Cortex of kidney (tissue), 1 donor: ENCODE results near the gene MOB3B.

Experiments
- DNase-seq: peaks from one replicate; lab custom pipeline; 2025; lab: John Stamatoyannopoulos, UW

MOB3B gene

DNA sequence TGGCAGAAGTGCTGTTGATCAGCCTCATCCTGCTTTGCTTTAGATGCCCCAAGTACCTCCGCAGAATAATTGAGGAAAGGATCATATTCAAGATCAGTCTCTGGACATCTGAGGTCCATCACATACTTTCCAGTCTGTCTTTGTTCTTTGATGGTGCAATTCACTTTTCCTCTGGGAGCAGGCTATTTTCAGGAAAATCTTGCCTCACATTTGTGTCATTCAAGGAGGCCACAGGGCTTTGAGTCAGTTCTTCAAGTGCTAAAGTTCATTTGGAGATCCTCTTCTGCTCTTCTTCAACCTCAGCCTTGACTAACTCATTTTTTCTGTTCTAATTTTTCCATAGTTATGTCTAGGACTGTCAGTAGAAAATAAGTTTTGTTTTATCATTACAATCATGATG, 251.2 kb downstream of the MOB3B start:
- no peak for DNase-seq

DNA sequence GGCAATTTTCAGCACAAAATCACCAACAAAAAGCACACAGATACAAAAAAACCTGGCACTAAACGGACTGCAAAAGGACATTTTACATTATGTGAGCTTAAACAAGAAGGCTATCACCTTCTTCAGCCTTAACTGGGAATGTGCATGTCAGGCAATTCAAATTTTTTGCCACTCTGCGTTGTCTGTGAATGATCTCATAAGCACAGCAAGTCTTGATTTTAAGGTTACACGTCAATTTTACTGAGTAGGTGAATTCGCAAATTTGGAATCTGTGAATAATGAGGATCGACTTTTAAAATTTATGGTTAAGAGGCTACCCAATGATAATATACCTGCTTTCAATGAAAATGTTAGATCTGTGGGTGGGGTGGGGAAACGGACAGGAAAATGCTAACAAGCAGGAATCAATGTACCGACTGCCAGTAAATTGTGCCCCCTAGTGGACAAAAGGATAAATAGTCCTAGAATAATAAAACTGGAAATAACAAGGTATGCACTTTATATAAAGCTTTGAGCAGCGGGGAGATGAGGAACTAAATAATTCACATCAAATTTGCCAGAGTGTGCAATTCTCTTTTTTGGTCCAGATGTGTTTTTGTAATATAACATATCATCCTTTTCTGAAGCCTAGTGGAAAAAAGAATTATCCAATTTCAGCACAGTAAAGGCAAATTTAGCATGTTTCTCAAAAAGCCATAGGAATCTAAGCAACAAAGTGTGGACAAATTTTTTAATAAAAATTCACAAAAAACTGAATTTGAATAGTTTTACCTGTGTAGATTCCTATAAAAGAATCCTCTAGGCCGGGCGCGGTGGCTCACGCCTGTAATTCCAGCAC, 253.2 kb downstream of the MOB3B start:
- no peak for DNase-seq
